ENCODE results near the gene CFAP65.

Gene CFAP65, protein sequence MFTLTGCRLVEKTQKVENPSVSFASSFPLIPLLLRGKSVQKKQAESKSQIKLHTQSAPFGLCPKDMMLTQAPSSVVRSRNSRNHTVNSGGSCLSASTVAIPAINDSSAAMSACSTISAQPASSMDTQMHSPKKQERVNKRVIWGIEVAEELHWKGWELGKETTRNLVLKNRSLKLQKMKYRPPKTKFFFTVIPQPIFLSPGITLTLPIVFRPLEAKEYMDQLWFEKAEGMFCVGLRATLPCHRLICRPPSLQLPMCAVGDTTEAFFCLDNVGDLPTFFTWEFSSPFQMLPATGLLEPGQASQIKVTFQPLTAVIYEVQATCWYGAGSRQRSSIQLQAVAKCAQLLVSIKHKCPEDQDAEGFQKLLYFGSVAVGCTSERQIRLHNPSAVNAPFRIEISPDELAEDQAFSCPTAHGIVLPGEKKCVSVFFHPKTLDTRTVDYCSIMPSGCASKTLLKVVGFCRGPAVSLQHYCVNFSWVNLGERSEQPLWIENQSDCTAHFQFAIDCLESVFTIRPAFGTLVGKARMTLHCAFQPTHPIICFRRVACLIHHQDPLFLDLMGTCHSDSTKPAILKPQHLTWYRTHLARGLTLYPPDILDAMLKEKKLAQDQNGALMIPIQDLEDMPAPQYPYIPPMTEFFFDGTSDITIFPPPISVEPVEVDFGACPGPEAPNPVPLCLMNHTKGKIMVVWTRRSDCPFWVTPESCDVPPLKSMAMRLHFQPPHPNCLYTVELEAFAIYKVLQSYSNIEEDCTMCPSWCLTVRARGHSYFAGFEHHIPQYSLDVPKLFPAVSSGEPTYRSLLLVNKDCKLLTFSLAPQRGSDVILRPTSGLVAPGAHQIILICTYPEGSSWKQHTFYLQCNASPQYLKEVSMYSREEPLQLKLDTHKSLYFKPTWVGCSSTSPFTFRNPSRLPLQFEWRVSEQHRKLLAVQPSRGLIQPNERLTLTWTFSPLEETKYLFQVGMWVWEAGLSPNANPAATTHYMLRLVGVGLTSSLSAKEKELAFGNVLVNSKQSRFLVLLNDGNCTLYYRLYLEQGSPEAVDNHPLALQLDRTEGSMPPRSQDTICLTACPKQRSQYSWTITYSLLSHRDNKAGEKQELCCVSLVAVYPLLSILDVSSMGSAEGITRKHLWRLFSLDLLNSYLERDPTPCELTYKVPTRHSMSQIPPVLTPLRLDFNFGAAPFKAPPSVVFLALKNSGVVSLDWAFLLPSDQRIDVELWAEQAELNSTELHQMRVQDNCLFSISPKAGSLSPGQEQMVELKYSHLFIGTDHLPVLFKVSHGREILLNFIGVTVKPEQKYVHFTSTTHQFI (N-terminal part only)

DNA sequence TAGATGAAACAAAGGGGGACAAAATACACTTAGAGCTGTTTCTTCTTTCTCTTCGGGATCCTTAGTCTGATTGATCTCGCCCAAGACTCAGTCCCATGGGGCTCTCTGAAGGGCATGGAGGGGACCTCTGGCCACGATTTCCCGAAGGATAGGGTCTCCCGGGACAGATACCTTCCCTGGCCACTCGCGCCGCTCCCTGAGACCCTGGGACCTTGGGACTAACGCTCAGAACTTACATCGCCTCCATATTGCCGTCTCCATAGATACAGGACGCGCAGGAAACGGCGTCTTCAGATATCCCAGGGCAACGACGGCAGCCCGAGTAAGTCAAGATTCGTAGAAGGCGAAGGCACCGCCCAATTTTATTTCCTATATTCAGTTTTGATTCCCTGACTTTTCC, at the start of gene CFAP65:
CFAP65 (minus strand) TSS at position 265 of the 400 bp plus-strand sequence. CDS start 2,468 bp downstream, outside the sequence.
- FAIRE-seq = no peak

DNA sequence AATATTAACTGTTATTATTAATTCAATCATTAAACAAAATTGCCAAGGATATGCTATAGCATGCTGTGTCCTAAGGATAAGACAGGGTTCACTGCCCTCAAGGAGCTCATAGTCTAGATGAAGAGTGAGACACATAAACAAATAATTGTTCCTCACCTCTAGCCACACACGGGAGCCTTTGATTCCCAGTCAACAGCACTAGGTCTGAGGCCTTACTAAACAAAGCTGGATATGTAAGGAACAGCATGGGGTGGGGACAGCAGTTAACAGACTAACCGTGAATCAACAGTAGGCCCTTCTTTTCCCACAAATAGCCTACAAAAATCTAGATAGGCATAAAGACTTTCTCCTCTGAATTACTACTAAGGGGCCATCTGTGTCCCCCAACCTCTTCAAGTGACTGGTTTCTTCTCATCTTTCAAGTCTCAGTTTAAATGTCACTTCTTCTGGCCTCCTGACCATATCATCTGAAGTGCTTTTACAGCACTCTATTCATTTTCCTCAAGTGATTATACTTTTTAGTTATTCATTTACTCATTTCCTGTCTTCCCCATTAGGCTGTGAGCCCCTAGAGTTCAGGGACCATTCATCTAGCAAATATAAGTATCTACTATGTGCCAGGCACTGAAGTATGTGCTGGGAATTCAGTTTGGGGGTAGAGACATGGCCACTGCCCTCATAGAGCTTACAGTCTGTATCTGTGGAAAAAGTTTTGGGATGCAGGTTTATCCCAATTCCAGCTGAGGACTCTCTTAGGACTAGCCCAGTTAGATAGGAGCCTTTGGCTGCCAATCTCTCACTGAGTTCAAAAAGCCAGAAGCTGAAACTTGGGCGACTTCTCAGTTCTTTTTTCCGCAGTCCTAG, 49.4 kb upstream of the CFAP65 start:
- FAIRE-seq = no peak

- no peak for FAIRE-seq
These were observed 48.0 kb upstream of the CFAP65 start for GRCh38 chr2:219089330-219089729.

DNA sequence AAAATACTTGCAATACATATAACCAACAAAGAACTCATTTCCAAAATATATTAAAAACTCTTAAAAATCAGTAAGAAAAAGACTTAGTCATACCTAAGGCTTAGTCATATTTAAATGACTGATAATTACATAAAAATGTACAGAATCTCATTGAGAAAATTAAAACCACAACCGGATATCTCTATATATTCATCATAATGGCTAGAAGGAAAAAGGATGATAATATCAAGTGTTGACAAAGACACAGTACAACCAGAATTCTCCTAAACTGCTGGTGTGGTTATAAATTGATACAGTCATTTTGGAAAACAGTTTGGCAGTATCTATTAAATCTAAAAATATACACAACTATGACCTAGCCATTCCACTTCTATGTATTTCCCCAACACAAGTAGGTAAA, 46.5 kb upstream of the CFAP65 start:
- FAIRE-seq = no peak

GRCh38 chr2:219087361-219087760, 46.0 kb upstream of the CFAP65 start:
- no peak for FAIRE-seq

- FAIRE-seq = no peak
These were observed 44.9 kb upstream of the CFAP65 start for GRCh38 chr2:219086196-219086595.

DNA sequence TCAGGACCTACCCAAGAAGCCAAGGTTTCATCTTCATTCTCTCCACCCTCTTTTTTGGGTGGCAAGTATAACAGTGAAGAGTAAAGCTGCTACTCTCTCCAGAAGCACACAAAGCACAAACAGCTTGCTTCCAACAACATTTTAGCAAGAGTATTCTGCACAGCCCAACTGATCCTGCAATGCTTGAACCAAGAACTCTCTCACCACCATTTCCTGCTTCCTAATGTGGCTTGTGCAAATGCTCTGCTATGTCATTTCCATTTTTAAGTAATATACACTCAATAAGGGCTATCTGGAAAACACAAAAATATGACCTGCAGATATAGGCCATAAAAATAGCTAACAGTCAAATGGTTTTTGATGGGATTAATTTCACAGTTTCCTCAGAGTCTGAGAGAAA, 43.5 kb upstream of the CFAP65 start:
- no peak for FAIRE-seq

GRCh38 chr2:219082332-219082958, 41.1 kb upstream of the CFAP65 start:
- no peak for FAIRE-seq

DNA sequence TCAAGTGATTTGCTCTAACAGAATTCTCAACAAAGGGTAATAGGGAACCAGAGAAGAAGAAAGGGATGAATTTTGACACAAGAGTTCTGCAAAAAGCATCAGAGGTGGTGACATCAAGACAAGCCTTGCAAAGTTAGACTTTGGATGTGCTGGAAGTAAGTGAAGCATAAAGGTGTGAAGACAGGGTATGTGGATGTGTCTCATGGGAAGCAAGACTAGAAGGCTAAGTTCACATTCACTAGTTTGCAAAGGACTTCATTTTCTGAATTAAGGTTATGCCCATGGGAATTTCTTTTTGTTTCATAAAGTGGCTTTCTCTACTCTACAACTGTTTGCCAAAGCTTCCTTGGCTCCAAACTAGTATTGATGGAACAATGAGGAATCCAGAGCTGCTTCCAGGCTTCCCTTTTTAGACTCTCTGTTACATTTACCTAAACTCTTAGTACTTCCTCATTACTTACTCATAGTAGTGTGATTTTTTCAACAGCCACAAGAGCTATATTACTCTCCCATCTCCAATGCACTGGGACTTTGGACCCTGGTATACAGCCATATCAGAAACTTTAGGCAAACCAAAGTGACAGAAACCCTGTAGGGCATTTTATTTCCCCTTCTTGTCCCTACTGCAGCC, 40.5 kb upstream of the CFAP65 start:
- FAIRE-seq = no peak

DNA sequence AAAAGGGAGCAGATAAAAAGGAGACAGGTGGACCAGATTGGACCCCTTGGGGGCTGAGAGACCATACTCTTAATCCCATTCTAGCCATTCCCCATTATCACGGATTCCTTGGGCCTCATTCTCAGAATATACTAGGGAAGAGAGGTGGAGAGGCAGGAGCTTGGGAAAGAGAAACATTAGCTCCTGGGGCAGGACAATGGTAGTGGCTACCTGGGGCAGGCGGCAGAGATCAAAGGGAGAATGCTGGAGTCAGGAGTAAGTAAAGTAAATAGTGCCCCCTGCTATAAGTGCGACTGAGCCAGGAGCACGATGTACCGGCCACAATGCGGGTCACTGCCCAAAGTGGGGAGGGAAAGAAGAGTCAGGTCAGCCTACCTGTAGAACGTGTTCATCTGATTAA, 39.8 kb upstream of the CFAP65 start:
- FAIRE-seq = no peak

- no peak for FAIRE-seq
These were observed 38.1 kb upstream of the CFAP65 start for GRCh38 chr2:219079417-219079816.

- FAIRE-seq = no peak
These were observed 37.6 kb upstream of the CFAP65 start for GRCh38 chr2:219078951-219079350.

DNA sequence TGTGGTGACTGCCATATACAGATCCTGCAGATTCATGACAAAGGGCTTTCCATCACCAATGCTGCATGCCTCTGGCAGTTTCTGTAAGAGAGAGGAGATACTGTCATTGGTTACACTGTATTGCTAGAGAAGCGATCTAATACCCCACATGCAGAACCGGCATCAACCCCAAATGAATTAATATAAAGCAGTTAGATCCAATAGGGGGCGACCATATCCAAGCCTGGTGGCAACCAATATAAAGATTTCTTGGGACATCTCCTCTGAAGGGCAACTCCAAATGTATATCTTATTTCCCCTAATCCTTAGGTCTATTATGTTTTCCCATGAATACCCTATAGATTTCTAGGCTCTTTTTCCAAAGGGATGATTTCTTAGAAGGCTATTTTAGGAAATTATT, 36.8 kb upstream of the CFAP65 start:
- no peak for FAIRE-seq

GRCh38 chr2:219076253-219076652, 34.9 kb upstream of the CFAP65 start:
- FAIRE-seq = no peak

DNA sequence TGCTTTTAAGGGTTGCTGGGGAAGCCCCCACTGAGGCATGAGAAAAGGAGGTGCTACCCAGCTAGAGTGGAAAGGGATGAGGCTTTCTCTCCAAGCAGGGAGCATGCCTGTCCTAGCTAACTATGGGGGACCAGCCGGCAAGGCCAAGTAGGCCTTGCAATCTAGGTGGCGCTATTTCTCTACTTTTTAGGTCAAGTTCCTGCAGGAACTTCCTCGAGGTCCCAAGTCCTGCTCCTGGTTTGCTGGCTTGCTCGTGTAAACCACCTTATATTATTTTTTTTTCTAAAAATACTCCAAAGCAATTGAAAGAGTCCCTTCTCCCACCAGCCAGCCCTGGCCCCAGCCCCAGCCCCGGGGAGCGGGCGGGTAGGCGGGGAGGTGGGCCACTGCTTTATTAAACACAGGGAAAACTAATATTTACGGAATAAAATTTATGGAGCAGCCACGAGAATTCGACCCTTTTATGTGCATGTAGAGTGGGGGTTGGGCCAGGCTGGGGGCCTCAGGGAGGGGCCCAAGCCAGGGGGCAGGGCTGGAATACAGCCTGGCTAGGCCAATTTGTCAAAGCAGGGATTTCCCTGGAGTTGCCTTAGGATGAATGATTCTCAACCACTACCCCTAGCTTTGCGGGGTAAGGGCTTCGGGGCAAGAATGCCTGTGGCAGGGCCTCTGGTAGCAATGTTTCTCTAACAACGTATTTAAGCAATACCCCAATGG, 32.3 kb upstream of the CFAP65 start:
- FAIRE-seq = no peak

GRCh38 chr2:219072741-219073250, 31.5 kb upstream of the CFAP65 start:
- no peak for FAIRE-seq

DNA sequence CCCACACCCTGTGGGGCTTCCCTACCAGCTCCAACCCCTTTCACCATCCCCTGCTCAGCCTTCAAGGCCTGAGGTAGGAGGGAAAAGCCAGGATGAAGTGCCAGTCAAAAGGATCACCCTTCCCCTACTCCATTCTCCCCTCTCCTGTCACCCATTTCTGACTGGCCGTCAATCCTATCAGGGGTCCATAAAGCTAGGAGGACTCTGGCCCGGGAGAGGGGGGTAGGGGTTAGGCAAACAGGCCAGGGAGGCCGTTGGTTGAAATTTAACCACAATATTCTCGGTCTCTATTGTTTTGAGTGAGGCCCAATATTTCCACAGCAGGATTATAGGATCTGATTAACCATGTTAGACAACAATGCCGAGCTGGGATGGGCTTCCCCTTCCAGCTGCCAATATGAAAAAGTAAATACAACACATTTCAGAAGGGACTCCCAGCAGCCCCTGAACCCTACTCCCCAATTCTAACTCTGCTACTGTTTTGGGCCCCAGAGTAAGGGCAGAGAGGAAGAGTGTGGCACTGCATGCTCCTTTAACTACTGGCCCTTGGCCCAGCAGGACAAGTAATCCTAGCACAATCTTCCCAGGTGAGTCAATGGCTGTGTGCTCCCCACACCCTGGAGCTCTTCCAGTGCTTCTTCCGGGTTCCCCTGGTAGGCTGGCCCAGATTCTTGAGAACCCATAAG, 30.0 kb upstream of the CFAP65 start:
- no peak for FAIRE-seq

DNA sequence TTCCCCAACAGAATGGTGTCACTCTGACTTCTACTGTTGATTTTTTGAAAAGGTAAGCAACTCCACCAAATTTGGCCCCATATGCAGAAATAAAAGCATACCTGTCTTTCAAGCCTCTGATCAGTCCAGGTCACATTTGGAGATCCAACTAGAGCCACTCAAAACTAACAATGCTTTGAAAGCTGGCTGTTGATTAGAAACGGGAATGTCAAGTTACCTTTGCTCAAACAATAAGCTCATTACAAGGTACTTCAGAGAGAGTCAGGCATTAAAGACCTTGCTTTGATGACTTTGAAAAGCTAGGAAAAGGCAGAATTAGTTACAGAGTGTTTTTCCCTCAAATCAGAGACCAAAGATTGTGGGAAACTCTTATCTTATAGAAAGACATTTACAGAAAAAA, 24.2 kb upstream of the CFAP65 start:
- FAIRE-seq = peak; percentile 35

- FAIRE-seq = no peak
These were observed 20.8 kb upstream of the CFAP65 start for GRCh38 chr2:219062081-219062480.

All from endometrium (tissue), 2 donors.